Mucosa of descending colon (tissue), 3 donors: Measurements from ENCODE around the gene IL22RA1. TPM values are rescaled to one million over a fixed set of nuclear protein-coding genes. Genes with fewer than 3 reads are reported as not detected.

Experiments used
- ATAC-seq: fragments of 200-7000 bp; cut with Tn5 transposase; one replicate; pipeline ENCODE4 v1.9.1; 2020; ENCODE audit warnings: mild to moderate bottlenecking, moderate library complexity
- DNase-seq, 3 donors: peaks; one replicate each; pipeline ENCODE4 v3.0.0-alpha.2; 2020
- H3K36me3 ChIP-seq: fragments of 200-600 bp; one replicate; pipeline ENCODE4 v1.8.0; 2021; ENCODE audit warnings: low read depth, mild to moderate bottlenecking
- H3K4me1 ChIP-seq: fragments of 200-600 bp; one replicate; pipeline ENCODE4 v1.8.0; 2021; ENCODE audit warnings: low read depth, mild to moderate bottlenecking
- H3K4me3 ChIP-seq: fragments of 200-600 bp; one replicate; pipeline ENCODE4 v1.8.0; 2021; ENCODE audit warnings: mild to moderate bottlenecking
- H3K9me3 ChIP-seq: fragments of 200-600 bp; one replicate; pipeline ENCODE4 v1.8.0; 2021; ENCODE audit warnings: mild to moderate bottlenecking
- CTCF ChIP-seq: fragments of 200-600 bp; IDR thresholded peaks from one replicate; pipeline ENCODE4 v1.8.0; 2022; ENCODE audit warnings: antibody characterized with exemption, mild to moderate bottlenecking
- intact Hi-C, 2 donors: fragments of 100-400 bp; cut with DNase I in 1 of 2; cut with micrococcal nuclease in 1 of 2; formaldehyde crosslinking; loops; one replicate each; pipeline versions ENCODE4 v1.11.0 to v1.11.1; 2022; cut with DNase I, micrococcal nuclease
- total RNA-seq, 3 donors: library from RNA; stranded (reverse); fragmentation: NEBNext Ultra II Directional in 2 of 3; extraction: Animal tissue kit (Norgen Biotek cat#: 25700) in 2 of 3; gene quantifications; one replicate each; pipeline versions ENCODE4 v1.2.1 to v1.2.4, GENCODE V29; 2021 to 2023
- donor health status: DM: no; HTN: no; CAD: no; lungs with moderate emphysema.
- donor health status: DM: no; HTN: no; CAD: no.
- donor health status: DM: no; HTN: yes; CAD: no.

The IL22RA1 gene
- total RNA-seq, 3 donors from 2014 or later, result 13.8 to 43.1 (median 28.2) TPM

- H3K9me3 ChIP-seq, result no peaks in the 10 kb centered on the region
- H3K4me1 ChIP-seq, result peaks cover 14% of the 10 kb centered on the region
- no peak for TF ChIP-seq CTCF
- ATAC-seq (no peak), DNase-seq (no peak)
- intact Hi-C loops, result no loop called here
- H3K36me3 ChIP-seq, result no peaks in the 10 kb centered on the region
- no peak overlapping the region for H3K4me3 ChIP-seq
Observed at GRCh38 chr1:24157918-24158481, 15.1 kb upstream of the IL22RA1 start.

GRCh38 chr1:24156542-24157260, 13.8 kb upstream of the IL22RA1 start:
- intact Hi-C loops, result no loop called here
- ATAC-seq (no peak), DNase-seq (no peak)

GRCh38 chr1:24155011-24155782, 12.3 kb upstream of the IL22RA1 start:
- Histone ChIP-seq H3K36me3 (no peaks in the 10 kb centered on the region), H3K9me3 (no peaks in the 10 kb centered on the region), H3K4me3 (no peak overlapping the region), H3K4me1 (peaks cover 4% of the 10 kb centered on the region)
- DNase-seq (peak; percentile 56 to 68 (median 58)), ATAC-seq (peak; percentile 53)
- no peak for TF ChIP-seq CTCF
- intact Hi-C loops, result no loop called here

More at GRCh38 chr1:24156542-24157260, 13.8 kb upstream of the IL22RA1 start:
- TF ChIP-seq CTCF, result no peak
- H3K36me3 ChIP-seq, result no peaks in the 10 kb centered on the region
- H3K4me3 ChIP-seq, result no peak overlapping the region
- peaks cover 14% of the 10 kb centered on the region for H3K4me1 ChIP-seq
- no peaks in the 10 kb centered on the region for H3K9me3 ChIP-seq

GRCh38 chr1:24154215-24154614, 11.3 kb upstream of the IL22RA1 start:
- Histone ChIP-seq H3K9me3 (no peaks in the 10 kb centered on the region), H3K36me3 (no peaks in the 10 kb centered on the region), H3K4me3 (no peak overlapping the region), H3K4me1 (peaks cover 4% of the 10 kb centered on the region)
- no peak for TF ChIP-seq CTCF
- no peak for DNase-seq
- intact Hi-C loops, result no loop called here
- ATAC-seq, result no peak

GRCh38 chr1:24152631-24153494, 9.9 kb upstream of the IL22RA1 start:
- H3K4me3 ChIP-seq, result no peak overlapping the region
- DNase-seq (no peak), ATAC-seq (no peak)
- no peaks in the 10 kb centered on the region for H3K9me3 ChIP-seq
- no peaks in the 10 kb centered on the region for H3K36me3 ChIP-seq
- H3K4me1 ChIP-seq, result peaks cover 4% of the 10 kb centered on the region
- TF ChIP-seq CTCF, result no peak
- intact Hi-C loops, result no loop called here
